BJ (cell line): Measurements from ENCODE around the gene NOS1AP. TPM values are rescaled to one million over a fixed set of nuclear protein-coding genes. Genes with fewer than 3 reads are reported as not detected.
A peak's percentile ranks its signal among the peaks of the same experiment; 100 is the strongest.
"Not testable (repeated sequence)": the region's sequence is repeated elsewhere in the genome, so short reads cannot be mapped to it uniquely, and the experiment has no call there.

Experiments
- CTCF ChIA-PET: fragments of 350-600 bp; formaldehyde crosslinking; extraction: SDS; loops from one replicate; lab custom pipeline; 2021; ENCODE audit warnings: antibody characterized with exemption, inconsistent platforms; lab: Yijun Ruan, JAX
- POLR2A ChIA-PET: fragments of 300-600 bp; sonication (Branson Sonifier 250); formaldehyde crosslinking; extraction: SDS; loops from one replicate; lab custom pipeline; 2021; ENCODE audit warnings: antibody characterized with exemption; lab: Charles Lee
- DNase-seq: peaks from one replicate; pipeline ENCODE4 v3.0.0-alpha.2; 2011; ENCODE audit warnings: low read depth
- H3K27me3 ChIP-seq: 2 replicates; pipeline ENCODE4 v1.6.0; 2011; ENCODE audit warnings: low read length; ENCODE audit not compliant: control insufficient read depth, insufficient read depth
- H3K36me3 ChIP-seq: 2 replicates; pipeline ENCODE4 v1.5.1; 2011; ENCODE audit warnings: low read length; ENCODE audit not compliant: control insufficient read depth, insufficient read depth
- H3K4me3 ChIP-seq: 2 replicates; pipeline ENCODE4 v1.5.1; 2011; ENCODE audit warnings: low read depth, mild to moderate bottlenecking, control low read depth, low read length
- CTCF ChIP-seq: IDR thresholded peaks from 2 replicates; pipeline ENCODE4 v1.5.1; 2011; ENCODE audit warnings: low read depth, mild to moderate bottlenecking, control low read depth, inconsistent platforms, low read length, moderate library complexity; ENCODE audit not compliant: insufficient read depth
- polyA plus RNA-seq: library from polyadenylated mRNA; depleted of rRNA; stranded (reverse); fragments of >200 nt; gene quantifications from 2 replicates; pipeline ENCODE4 v1.2.3, GENCODE V29; 2011; rRNA removed
- small RNA-seq: library from RNA; depleted of rRNA; stranded (forward); fragments of <200 nt; gene quantifications from one replicate; pipeline ENCODE3, GENCODE V24; 2012; ENCODE audit warnings: low replicate concordance, low read depth; ENCODE audit not compliant: insufficient read length

Gene NOS1AP
- polyA plus RNA-seq, 1 experiment = 0.50 TPM

GRCh38 chr1:162412002-162412401 lies 342.5 kb downstream of the NOS1AP start, which contains the start of gene SH2D1B:
Gene SH2D1B (minus strand): TSS chr1:162412136. CDS start chr1:162412016, 120 bp downstream.
- DNase-seq = no peak
- Histone ChIP-seq H3K4me3 (no peak within 1 kb of the TSS), H3K27me3 (no peaks in the 10 kb centered on the region), H3K36me3 (no peaks in the 10 kb centered on the region)
- ChIA-PET POLR2A (no interaction called here), CTCF (interaction anchor here (0.6 kb wide), 1 partner anchor 585 kb away, joined by 3 read pairs; no protein-coding TSS in a partner anchor)
- TF ChIP-seq CTCF = no peak

GRCh38 chr1:162416215-162416614 lies 346.7 kb downstream of the NOS1AP start:
- TF ChIP-seq CTCF = no peak

GRCh38 chr1:162416909-162417308 lies 347.4 kb downstream of the NOS1AP start:
- DNase-seq = no peak
- ChIA-PET POLR2A (no interaction called here), CTCF (interaction anchor here (1.0 to 1.3 kb wide), 2 partner anchors 12 to 31 kb away, joined by 3 read pairs; no protein-coding TSS in a partner anchor)
- Histone ChIP-seq H3K4me3 (no peak overlapping the region), H3K27me3 (no peaks in the 10 kb centered on the region), H3K36me3 (no peaks in the 10 kb centered on the region)
- no peak for TF ChIP-seq CTCF

More at GRCh38 chr1:162416215-162416614, 346.7 kb downstream of the NOS1AP start:
- no peaks in the 10 kb centered on the region for H3K27me3 ChIP-seq
- POLR2A ChIA-PET = no interaction called here
- DNase-seq = no peak
- CTCF ChIA-PET = interaction anchor here (1.0 to 1.3 kb wide), 2 partner anchors 12 to 32 kb away, joined by 3 read pairs; no protein-coding TSS in a partner anchor
- H3K36me3 ChIP-seq = no peaks in the 10 kb centered on the region
- no peak overlapping the region for H3K4me3 ChIP-seq

GRCh38 chr1:162417650-162418049 lies 348.2 kb downstream of the NOS1AP start:
- Histone ChIP-seq H3K4me3 (no peak overlapping the region), H3K27me3 (no peaks in the 10 kb centered on the region), H3K36me3 (no peaks in the 10 kb centered on the region)
- CTCF ChIA-PET = no interaction called here
- no peak for TF ChIP-seq CTCF
- DNase-seq = no peak
- POLR2A ChIA-PET = no interaction called here

GRCh38 chr1:162418584-162418983 lies 349.1 kb downstream of the NOS1AP start:
- POLR2A ChIA-PET, H3K36me3 ChIP-seq, DNase-seq, H3K27me3 ChIP-seq, H3K4me3 ChIP-seq: not testable (repeated sequence)
- CTCF ChIA-PET = interaction anchor here (0.6 kb wide), 1 partner anchor 27 kb away, joined by 3 read pairs; no protein-coding TSS in a partner anchor

- H3K36me3 ChIP-seq, CTCF ChIA-PET, DNase-seq, H3K4me3 ChIP-seq, H3K27me3 ChIP-seq: not testable (repeated sequence)
- POLR2A ChIA-PET = interaction anchor here (0.6 kb wide), 1 partner anchor 215 kb away, joined by 3 read pairs; no protein-coding TSS in a partner anchor
Measured at GRCh38 chr1:162419450-162419931, 350.0 kb downstream of the NOS1AP start.

Small RNAs within 50 kb of the gene (small RNA-seq; reads per million reads assigned to genes)
- gene MIR4654 (not detected), gene MIR556 (2.7 reads per million, percentile 32 among the genes with 10 or more reads in this experiment), gene RNA5SP61 (not detected)

Other genes starting within 250 kb of the NOS1AP start
- gene OLFML2B, start 45.8 kb upstream of the NOS1AP start, polyA plus RNA-seq = 1.6 and 3.5 TPM in 2 replicates